Spleen (tissue), 7 donors: ENCODE results near the gene UBE2D1.

ENCODE experiments used
- CTCF ChIP-seq, 11 experiments: fragments of 200-600 bp in 7 of 11; fragments of 450-650 bp in 4 of 11; sonication (generic) in 4 of 11; IDR thresholded peaks in 8 of 11; conservative IDR thresholded peaks in 3 of 11; 1 replicate in 7 of 11; 2 replicates in 4 of 11; pipeline versions ENCODE4 v1.4.0 to v1.8.0; 2016 to 2021; ENCODE audit warnings: antibody characterized with exemption in 11 of 11, inconsistent platforms in 4 of 11, mild to moderate bottlenecking in 1 of 11
- POLR2A ChIP-seq, 3 donors: fragments of 450-650 bp; IDR thresholded peaks; one replicate each; pipeline ENCODE4 v1.5.1; 2017; ENCODE audit warnings: antibody characterized with exemption in 3 of 3, mild to moderate bottlenecking in 1 of 3
- POLR2AphosphoS5 ChIP-seq, 3 donors: sonication (generic); formaldehyde crosslinking; IDR thresholded peaks; one replicate each; pipeline ENCODE4 v1.5.1; 2017; ENCODE audit warnings: antibody characterized with exemption in 3 of 3
- donor health status: DM: no; HTN: no; CAD: no; lungs with moderate emphysema.
- donor health status: DM: no; HTN: no; CAD: no.
- donor health status: DM: no; HTN: no; CAD: no.

- TF ChIP-seq CTCF (IDR thresholded peaks at IDR 0.05 in 8 of 11, conservative IDR thresholded peaks at IDR 0.05 in 3 of 11) (no peak), POLR2AphosphoS5 (IDR thresholded peaks at IDR 0.05) (no peak), POLR2A (IDR thresholded peaks at IDR 0.05) (no peak)
These were observed 49.3 kb downstream of the UBE2D1 start for GRCh38 chr10:58384095-58384494.
